K562 (cell line): ENCODE measurements around the gene STK11. TPM values are rescaled to one million over a fixed set of nuclear protein-coding genes. Genes with fewer than 3 reads are reported as not detected.

Experiments
- C11orf30 ChIP-seq: fragments of 450-650 bp; IDR thresholded peaks from 2 replicates; pipeline ENCODE4 v1.6.1; 2016; ENCODE audit warnings: low read depth, mild to moderate bottlenecking
- GABPB1 ChIP-seq: sonication (generic); formaldehyde crosslinking; IDR thresholded peaks from 2 replicates; pipeline ENCODE4 v1.8.0; 2022; ENCODE audit warnings: mild to moderate bottlenecking, missing genetic modification reagents
- NFE2 ChIP-seq: IDR thresholded peaks from 2 replicates; pipeline ENCODE4 v1.6.1; 2014; ENCODE audit warnings: antibody characterized with exemption, low read depth
- POLR2A ChIP-seq: fragments of 450-650 bp; conservative IDR thresholded peaks from 2 replicates; pipeline ENCODE4 v1.6.1; 2016
- USF2 ChIP-seq: sonication (generic); formaldehyde crosslinking; IDR thresholded peaks from 2 replicates; pipeline ENCODE4 v1.5.0; 2020; ENCODE audit warnings: missing genetic modification reagents
- VEZF1 ChIP-seq: fragments of 200-800 bp; sonication (Bioruptor generic); IDR thresholded peaks from 2 replicates; pipeline ENCODE4 v1.6.1; 2017; ENCODE audit warnings: missing genetic modification characterization, missing compliant biosample characterization
- WHSC1 ChIP-seq: IDR thresholded peaks from one replicate; pipeline ENCODE4 v1.6.1; 2012; ENCODE audit warnings: low read length, control low read depth, inconsistent platforms
- YY1 ChIP-seq, 3 experiments: IDR thresholded peaks; 2 replicates each; pipeline ENCODE4 v1.6.1; 2011; ENCODE audit warnings: low read length in 2 of 3, mild to moderate bottlenecking in 2 of 3, moderate library complexity in 2 of 3, borderline replicate concordance in 1 of 3, control low read depth in 1 of 3, low read depth in 1 of 3; ENCODE audit not compliant: insufficient read depth in 3 of 3, insufficient replicate concordance in 2 of 3, control insufficient read depth in 1 of 3, insufficient read length in 1 of 3; ENCODE audit errors: extremely low read depth in 1 of 3
- ZNF316 ChIP-seq: fragments of 450-650 bp; IDR thresholded peaks from 2 replicates; pipeline ENCODE4 v1.6.1; 2016
- ZNF76 ChIP-seq: fragments of 250-450 bp; sonication (Bioruptor Pico); IDR thresholded peaks from 2 replicates; pipeline ENCODE4 v1.4.0; 2020; ENCODE audit warnings: mild to moderate bottlenecking, moderate library complexity, borderline replicate concordance
- ZNF785 ChIP-seq: fragments of 250-450 bp; sonication (Bioruptor Pico); IDR thresholded peaks from 2 replicates; pipeline ENCODE4 v1.4.0; 2020; ENCODE audit warnings: mild to moderate bottlenecking
- polyA plus RNA-seq, 8 experiments: library from polyadenylated mRNA; depleted of rRNA in 4 of 8; stranded (reverse) in 5 of 8; unstranded in 3 of 8; fragments of >200 nt; fragmentation: Nextera tagmentation in 2 of 8; fragmentation: Illumina TruSeq in 1 of 8; extraction: Ambion mirVana in 2 of 8; extraction: Trizol in 1 of 8; gene quantifications; 2 replicates each; pipeline versions ENCODE4 v1.2.1 to v1.2.3, GENCODE V29; 2011 to 2014; ENCODE audit warnings: inconsistent platforms in 1 of 8, missing spikeins in 1 of 8
- total RNA-seq, 7 experiments: library from RNA; depleted of rRNA in 6 of 7; stranded (reverse); fragments of >200 nt in 6 of 7; fragmentation: Illumina TruSeq in 2 of 7; extraction: Trizol in 2 of 7; gene quantifications; 2 replicates each; pipeline versions ENCODE4 v1.2.1 to v1.2.3, GENCODE V29; 2011 to 2021; ENCODE audit warnings: low replicate concordance in 1 of 7

The STK11 gene
- total and polyA plus RNA-seq, 9 of the 15 experiments (the other 6 are each of a cell fraction or from before 2014, with no cell fraction given) = 0.15 to 96.5 (median 31.7) TPM

DNA sequence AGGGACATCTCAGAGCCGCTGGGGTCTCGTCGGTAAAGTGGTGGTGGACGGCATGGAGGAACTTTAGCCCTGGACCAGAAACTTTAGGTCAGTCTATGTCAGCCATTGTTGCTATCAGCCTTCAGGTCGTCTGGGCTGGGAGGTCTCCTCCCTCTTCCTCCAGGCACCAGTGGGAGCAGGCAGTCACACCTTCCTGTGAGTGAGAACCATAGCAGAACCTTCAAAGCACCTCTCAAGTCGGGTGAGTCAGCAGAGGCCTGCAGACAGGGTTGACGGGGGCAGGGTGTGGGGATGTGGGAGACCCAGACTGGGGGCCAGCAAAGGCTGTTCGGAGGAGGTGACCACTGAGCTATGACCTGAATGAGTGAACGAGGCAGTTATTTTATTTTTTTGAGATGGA is 16.2 kb upstream of the STK11 start (continued):
- TF ChIP-seq C11orf30 = peak; percentile 53; the same call in 1 of the 2 replicates
- no peak for TF ChIP-seq GABPB1 (CRISPR knock-in tag)
- no peak for TF ChIP-seq ZNF785 (CRISPR knock-in tag)
- TF ChIP-seq POLR2A = no peak
- peak; percentile 27 to 86 (median 63) for TF ChIP-seq YY1 (IDR thresholded peaks at IDR 0.05; ENCODE audit: borderline replicate concordance in 1 of 3, control insufficient read depth in 1 of 3, extremely low read depth in 1 of 3, insufficient read depth in 3 of 3, insufficient read length in 1 of 3, insufficient replicate concordance in 2 of 3, low read depth in 1 of 3, low read length in 2 of 3)
- TF ChIP-seq USF2 (CRISPR knock-in tag) = no peak
- no peak for TF ChIP-seq WHSC1
- TF ChIP-seq ZNF76 (CRISPR knock-in tag) = no peak
- peak; percentile 74 for TF ChIP-seq NFE2
- TF ChIP-seq VEZF1 (CRISPR knock-in tag) = 0 out of 2 replicates have a peak, but pooled peaks have one; percentile 20
- peak; percentile 52 for TF ChIP-seq ZNF316
